Omental fat pad (tissue), 4 donors: ENCODE measurements around the gene ALAS1. TPM values are rescaled to one million over a fixed set of nuclear protein-coding genes. Genes with fewer than 3 reads are reported as not detected.

Source experiments
- ATAC-seq: fragments of 150-250 bp; one replicate; pipeline ENCODE4 v1.9.1; 2016; ENCODE audit warnings: mild to moderate bottlenecking, moderate library complexity; ENCODE audit not compliant: low FRiP score
- DNase-seq: peaks from one replicate; pipeline ENCODE4 v3.0.0-alpha.2; 2019; ENCODE audit warnings: low spot score
- total RNA-seq, 4 donors: library from RNA; depleted of rRNA; stranded (reverse); fragments of >200 nt; gene quantifications; one replicate each; pipeline ENCODE4 v1.1.0, GENCODE V29; 2016
- TF ChIP-seq, protein P1 (sequence below), 3 donors: fragments of 450-650 bp; IDR thresholded peaks; one replicate each; pipeline ENCODE4 v1.5.1; 2016 to 2017; ENCODE audit warnings: antibody characterized with exemption in 3 of 3, mild to moderate bottlenecking in 3 of 3, moderate library complexity in 2 of 3

Gene ALAS1
- total RNA-seq, 4 donors from 2014 or later, result 29.3 to 79.7 (median 31.0) TPM

DNA sequence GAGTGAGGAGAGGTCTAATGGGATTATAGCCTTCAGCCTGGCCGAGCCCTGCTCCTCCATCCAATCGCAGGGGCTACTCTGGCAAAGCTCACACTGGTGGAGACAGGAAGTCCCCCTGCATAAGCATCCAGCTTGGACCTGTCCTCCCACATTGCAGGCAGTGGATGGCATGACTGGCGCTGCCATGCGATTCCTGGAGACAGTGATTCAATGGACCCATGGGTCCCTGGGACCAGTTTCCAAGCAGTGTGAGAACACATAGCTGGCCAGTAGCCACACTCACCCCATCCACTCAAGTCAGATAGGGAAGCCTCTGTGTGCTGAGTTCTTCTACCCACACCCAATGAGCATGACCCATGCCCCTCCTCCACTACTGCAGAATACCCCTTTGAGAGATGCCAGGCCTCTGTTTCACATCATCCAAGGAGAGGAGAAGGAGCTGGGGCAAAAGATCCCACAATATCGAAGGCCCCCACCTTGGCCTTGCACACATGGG lies 25.6 kb upstream of the ALAS1 start:
- DNase-seq (no peak), ATAC-seq (no peak)
- TF ChIP-seq, protein P1, sequence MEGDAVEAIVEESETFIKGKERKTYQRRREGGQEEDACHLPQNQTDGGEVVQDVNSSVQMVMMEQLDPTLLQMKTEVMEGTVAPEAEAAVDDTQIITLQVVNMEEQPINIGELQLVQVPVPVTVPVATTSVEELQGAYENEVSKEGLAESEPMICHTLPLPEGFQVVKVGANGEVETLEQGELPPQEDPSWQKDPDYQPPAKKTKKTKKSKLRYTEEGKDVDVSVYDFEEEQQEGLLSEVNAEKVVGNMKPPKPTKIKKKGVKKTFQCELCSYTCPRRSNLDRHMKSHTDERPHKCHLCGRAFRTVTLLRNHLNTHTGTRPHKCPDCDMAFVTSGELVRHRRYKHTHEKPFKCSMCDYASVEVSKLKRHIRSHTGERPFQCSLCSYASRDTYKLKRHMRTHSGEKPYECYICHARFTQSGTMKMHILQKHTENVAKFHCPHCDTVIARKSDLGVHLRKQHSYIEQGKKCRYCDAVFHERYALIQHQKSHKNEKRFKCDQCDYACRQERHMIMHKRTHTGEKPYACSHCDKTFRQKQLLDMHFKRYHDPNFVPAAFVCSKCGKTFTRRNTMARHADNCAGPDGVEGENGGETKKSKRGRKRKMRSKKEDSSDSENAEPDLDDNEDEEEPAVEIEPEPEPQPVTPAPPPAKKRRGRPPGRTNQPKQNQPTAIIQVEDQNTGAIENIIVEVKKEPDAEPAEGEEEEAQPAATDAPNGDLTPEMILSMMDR (IDR thresholded peaks at IDR 0.05), result no peak

DNA sequence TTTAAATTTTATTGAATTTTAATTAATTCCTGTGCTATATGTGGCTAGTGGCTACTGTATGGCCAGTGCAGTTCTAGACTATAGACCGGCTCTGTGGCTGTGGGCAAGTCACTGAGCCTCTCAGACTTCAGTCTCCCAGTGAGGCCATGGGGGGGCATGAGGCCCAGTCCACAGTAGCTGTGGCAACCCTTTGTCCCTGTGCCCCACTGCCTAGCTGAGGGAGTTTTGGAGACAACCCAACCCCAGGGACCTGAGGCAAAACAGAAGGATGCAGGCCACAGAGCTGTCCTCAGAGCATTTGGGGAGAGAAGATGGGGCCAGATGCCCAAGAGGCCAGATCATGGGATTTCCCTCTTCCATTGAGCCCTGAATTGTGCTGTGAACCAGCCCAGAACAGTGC lies 24.9 kb upstream of the ALAS1 start:
- TF ChIP-seq, protein P1 (IDR thresholded peaks at IDR 0.05), result no peak
- ATAC-seq, result no peak
- no peak for DNase-seq

DNA sequence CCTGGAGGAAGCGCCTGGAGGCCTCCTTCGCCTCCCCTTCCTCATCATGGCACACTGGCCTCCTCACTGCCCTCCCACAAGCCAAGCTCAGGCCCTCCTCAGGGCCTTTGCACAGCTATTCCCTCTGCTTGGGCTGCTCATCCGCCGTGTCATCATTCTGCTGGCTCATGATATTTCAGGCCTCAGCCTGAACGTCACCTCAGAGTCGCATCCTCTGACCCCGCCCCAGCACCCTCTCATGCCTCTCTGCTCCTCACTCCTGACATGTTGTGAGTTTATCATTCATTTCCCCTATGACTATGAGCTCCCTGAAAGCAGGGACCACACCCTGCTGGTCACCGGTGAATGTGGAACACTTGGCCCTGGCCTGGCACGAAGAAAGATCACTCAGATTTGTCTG lies 23.1 kb upstream of the ALAS1 start:
- ATAC-seq, result no peak
- no peak for DNase-seq
- TF ChIP-seq, protein P1 (IDR thresholded peaks at IDR 0.05), result no peak

DNA sequence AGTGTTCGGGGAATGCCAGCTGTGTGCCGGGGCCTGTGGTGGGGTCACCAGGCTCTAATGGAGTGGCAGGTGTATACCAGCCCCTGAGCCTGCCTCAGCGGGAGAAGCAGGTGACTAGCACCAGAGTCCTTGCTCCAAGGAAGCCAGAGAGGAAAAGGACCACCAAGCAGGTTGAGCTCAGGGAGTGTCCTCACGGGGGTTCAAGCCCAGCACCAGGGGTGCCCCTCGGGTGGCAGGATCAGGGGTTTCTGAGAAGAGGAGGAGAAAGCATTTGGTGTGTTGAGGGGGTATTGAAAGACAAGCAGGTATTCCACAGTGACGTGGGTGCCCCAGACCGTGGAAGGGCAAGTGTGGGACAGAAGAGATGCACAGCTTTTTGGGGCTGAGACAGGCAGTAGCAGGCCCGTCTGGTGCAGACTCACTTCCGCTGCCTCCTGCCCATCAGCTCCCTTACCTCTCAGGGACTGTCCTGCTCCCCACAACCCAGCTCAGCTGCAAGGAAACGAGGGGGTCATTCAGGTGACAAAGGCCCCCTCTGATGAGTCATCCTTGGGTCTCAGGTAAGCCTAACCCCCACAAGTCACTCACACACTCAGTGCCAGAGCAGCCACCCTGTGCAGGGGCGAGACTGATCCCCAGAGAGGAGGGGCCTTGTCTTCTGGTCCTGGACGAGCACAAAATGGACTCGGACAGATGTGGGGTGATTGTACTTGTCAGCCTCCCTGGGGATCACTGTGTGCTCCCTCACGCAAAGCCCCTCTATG lies 22.4 kb upstream of the ALAS1 start:
- TF ChIP-seq, protein P1 (IDR thresholded peaks at IDR 0.05), result no peak
- ATAC-seq (no peak), DNase-seq (no peak)

DNA sequence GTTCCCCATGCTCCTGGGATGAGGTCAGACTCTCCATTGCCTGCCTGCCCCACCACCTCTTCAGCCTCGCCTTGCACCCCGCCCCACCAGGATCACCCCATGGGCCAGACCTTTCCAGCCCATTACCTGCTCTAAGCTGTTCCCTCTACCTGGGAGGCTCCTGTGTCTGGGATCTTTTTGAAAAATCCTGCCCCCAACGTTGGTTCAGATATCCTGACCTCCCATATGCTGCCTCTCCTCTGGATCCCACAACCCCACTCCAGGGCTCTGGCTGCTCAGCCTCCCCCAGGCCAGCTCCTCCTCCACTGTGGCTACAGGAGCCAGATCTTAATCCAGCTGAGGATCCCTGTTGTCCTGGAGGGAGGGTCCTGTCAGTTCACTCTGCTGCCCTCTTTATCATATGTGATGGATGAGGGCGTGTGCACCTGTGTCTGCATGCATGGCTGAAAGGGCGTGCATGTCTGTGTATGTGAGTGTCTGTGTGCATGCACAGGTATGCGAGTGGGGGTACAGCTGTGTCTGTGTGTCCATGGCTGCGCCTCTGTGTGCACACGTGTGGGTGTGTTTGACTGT lies 21.7 kb upstream of the ALAS1 start:
- DNase-seq (no peak), ATAC-seq (no peak)
- TF ChIP-seq, protein P1 (IDR thresholded peaks at IDR 0.05), result no peak

DNA sequence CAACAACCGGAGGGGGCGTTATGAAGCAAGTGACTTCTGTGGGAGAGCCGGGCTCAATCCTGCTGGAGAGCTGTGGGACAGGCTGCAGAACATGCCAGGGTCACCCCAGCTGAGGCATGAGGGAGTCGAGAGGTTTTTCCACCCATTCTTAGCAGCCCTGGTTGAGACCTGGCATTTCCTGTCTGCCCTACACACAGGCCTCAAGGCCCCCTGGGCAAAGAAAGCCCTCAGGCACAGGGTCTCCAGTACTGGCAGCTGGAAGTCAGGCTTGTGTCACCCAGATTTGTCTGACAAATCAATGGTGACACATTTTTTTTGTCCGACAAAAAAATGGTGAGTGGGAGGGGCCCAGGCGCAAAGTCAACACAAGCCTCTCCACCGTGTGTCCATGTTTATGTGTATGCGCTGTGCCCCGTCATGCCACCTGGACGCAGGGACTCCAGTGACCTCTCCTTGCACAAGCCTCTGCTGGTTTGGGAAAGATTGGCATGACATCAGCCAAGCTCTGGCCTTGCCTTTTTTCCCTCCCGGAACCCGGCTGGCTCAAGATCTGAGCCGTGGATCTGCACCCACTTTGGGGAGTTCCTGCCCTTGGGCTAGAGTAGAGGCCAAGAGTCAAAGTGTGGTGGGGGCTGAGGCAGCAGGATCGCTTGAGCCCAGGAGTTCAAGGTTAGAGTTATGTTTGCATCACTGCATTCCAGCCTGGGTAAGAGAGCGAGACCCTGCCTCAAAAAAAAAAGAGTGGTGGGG lies 20.8 kb upstream of the ALAS1 start:
- TF ChIP-seq, protein P1 (IDR thresholded peaks at IDR 0.05), result no peak
- ATAC-seq, result peak; percentile 29
- DNase-seq, result no peak
